Measurements from ENCODE around the gene MRPL21.

The MRPL21 gene

DNA sequence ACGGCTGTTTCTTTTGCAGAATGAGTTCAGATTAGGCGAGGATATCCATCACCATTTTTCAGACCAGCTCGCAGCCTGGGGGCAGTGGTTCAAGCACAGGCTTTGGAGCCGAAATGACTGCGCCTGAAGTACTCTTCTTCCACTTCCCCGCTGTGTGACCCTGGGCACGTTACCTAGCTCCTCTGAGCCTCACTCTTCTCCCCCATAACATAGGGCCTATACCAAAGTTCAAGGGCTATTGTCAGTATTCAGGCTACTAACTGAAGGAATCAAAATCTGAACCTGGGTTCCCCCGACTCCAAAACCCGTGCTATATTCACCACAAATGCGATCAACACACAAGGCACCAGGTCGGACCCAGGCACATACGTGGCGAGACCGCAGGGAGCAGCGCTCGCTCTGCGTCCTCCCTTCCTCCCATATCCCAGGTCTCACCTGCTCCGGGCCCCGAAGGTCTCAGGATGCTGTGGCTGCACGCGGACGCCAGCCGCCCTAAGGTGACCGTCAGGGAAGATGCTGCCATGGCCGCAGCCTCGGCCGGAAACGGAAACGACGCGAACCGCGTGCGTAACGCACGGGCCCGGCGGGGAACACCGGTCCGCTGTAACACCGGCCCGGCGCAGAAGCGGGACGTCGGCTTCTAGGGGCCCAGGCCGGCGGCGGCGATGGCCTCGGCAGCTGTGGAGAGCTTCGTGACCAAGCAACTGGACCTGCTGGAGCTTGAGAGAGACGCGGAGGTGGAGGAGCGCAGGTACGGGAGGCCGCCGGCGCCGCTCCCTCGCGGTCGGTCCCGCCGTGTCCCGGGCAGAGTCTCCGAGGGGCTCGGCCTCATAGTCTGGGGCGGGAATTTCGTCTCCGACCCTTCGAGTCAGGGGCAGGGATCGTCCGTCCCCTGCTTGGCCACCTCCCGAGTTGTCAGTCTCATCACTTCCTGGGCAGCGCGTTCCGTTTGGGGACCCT is at the start of gene MRPL21, which contains the start of gene IGHMBP2:
Gene MRPL21, minus strand, starts transcription at position 545 of the 960 bp plus-strand sequence. Its CDS starts 22 bp downstream, at position 523.
Gene IGHMBP2, plus strand, starts transcription at position 604 of the 960 bp plus-strand sequence. Its CDS starts 62 bp downstream, at position 666.
- peak; percentile 81 for DNase-seq

DNA sequence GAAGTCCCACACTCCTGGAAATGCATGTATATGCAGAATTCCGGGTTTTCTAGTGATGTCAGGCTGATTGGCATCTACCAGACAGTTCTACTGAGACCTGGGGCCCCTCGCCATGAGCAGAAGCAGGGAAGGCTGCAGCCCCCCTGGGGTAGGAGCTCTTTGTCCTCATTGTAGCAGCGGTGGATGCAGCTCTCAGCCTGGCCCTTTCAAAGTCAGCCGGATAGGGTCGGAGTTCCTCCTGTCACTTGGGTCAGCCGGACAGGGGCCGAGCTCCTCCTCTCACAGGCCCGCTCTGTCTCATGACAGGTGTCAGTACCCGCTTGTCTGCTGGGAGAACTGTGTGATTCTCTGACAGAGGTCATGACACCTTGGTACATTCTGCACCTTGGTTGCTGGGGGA is 47.1 kb upstream of the MRPL21 start:
- no peak for DNase-seq

DNA sequence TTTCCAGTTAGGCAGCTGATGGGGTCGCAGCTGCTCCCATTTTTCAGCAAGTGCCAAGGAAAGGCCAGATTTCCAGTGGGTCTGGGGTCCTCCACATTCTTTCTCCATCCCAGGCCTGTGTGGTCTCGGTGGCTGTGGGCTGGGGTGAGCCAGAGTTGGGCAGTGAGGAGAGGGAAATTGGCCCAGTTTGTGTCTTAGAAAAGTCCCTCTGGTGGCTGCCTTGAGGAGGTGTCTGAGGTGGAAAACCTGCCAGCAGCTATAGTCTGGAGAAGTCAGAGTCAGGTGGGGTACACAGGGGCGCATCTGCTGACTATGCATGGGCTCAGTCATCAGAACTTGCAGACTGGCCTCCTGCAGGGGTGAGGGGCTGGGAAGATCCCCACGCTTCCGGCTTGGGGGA is 46.6 kb upstream of the MRPL21 start:
- DNase-seq, result no peak

DNA sequence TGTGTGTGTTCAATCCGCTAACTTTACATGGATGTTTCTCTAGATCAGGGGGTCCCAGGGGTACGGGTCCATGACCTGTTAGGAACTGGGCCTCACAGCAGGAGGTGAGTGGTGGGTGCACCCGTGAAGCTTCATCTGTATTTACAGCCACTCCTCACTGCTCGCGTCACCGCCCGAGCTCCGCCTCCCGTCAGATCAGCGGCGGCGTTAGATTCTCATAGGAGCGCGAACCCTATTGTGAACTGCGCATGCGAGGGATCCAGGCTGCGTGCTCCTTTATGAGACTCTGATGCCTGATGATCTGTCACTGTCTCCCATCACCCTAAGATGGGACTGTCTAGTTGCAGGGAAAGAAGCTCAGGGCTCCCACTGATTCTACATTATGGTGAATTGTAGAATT is 45.3 kb upstream of the MRPL21 start:
- no peak for DNase-seq

DNA sequence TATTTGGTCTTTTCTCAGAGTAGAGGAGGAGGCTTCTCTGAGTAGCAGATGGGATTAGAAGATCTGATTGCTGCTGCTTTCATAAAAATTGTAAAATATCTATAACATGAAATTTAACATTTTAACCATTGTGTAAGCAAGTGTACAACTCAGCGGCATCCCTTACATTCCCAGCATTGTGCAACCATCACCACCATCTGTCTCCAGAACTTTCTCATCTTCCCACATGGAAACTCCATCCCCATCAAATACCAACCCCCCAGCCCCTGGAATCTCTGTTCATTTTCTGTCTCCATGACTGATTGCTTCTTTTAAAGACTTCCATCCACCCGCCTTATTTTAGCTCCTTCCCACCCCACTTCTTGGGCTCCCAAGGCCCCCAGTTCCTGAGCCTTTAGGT is 44.9 kb upstream of the MRPL21 start:
- DNase-seq, result no peak

DNA sequence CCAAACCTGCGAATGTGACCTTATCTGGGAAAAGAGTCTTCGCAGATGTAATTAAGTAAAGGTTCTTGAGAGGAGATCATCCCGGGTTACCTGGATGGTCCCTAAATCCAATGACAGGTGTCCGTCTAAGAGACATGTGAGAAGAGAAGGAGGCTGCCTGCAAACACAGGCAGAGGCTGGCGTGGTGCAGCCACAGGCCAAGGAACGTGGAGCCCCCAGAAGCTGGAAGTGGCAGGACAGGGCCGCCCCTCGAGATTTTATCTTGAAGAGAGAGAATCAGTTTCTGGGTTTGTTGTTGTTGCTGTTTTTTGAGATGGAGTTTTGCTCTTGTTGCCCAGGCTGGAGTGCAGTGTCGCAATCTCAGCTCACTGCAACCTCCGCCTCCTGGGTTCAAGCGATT is 43.5 kb upstream of the MRPL21 start:
- DNase-seq, result no peak

DNA sequence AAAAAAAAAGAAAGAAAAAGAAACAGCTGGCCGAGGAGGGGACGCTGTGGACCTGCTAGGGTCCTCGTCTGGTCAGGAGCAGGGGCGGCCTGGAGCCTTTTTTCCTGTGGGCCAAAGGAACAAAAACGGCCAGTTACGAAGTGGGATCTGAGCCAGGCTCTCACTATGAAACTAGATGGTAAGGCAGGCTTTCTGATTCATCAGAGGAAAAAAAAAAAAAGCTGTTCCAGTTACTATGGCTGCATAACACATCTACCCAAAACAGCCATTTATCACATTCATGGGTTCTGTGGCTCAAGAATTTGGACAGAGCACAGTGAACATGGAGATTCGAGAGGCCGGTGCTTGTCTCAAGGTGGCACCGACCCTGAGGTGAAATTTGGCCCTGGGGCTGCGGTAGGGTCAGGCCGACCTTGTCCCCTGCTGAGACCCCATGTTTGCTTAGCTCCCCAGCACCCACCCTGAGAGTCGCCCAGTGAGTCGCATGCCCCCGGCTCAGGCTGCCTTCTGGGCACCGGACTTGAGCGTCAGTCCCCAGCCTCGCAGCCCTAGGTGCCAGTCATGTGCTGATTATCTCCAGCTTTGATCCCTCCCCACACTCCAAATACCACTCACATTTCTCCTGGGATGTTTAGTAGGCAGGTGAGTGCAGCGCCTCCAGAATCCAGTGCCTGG is 42.9 kb upstream of the MRPL21 start:
- no peak for DNase-seq

DNA sequence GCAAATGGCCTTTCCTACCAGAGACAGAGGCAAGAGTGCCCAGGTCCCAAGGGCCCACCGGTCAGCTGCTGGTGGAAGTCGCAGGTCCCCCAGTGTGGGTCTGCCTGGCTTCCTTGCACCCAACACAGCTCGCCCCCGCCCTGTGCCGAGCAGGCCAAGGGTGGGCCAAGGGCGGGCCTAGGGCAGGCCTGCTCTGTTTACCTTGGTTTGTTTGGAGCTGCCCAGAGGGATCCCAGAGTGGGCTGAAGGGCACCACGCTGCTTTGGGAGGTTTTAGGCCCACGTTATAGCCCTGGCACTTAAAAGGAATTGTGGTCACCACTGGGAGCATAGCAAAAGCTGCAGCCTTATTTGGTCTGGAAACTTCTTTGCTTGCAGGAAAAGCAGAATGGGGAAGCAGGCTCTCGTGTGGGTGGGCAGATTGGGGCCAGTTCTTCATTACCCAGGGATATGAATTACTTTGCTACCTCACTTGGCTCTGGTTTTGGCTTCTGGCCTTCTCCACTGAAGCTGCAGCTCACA is 39.2 kb upstream of the MRPL21 start:
- no peak for DNase-seq

DNA sequence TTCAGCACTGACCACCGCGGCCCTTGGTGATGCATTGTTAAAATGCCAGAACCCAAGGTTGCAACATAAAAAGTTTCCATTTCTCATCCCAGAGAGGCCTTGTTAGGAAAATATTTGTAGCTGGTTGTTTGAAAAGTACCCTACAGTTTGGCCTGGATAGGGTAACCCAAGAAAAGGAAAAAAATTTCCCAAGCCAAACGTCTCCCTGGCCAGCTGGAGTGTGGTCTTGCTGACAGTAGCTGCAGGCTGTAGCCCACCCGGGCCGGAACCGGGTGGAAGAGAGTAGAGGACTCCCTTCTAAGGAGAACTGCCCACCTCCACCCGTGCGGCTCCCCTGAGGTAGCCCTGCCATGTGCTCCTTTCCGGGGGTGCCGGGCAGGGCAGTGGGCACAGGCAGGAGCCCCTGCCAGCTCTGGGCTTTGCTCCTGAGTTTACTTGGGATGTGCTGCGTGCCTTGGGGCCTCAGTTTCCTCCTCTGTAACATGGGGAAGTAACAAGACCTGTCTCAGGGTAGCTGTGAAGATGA is 38.5 kb upstream of the MRPL21 start:
- no peak for DNase-seq

DNA sequence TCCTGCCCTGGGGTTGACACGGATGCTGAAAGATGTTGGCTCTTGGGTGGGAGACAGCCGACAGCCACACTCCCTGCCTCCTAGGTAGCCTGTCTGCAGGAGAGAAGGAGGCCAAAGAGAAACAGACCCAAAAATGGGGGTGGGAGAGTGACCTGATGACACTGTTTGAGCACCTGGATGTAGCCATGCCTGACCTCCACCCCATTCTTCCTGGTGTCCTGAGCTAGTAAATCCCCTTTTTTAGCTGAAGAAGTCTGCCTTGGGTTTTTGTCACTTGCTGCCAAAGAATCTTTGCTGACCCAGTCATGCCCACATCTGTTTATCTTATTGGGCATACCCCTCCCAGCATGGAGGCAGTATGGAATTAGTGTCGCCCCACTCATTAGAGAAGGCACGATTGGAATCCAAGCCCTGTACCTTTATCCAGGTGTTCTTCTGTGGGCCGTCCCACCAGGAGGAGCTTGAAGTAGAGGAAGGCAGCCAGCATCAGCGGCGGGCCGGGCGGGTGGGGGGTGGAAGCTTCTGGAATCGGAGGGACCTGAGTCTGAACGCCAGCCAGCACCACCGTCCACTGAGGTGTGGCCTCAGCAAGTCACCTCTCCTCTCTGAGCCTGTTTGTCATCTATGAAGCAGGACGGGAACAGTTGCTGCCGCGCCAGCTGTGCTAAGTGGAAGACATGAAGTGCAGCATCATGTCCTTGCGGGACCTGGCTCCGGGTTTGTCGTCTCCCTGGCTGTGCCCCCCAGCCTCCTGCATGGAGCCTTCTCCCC is 37.9 kb upstream of the MRPL21 start:
- DNase-seq, result no peak

DNA sequence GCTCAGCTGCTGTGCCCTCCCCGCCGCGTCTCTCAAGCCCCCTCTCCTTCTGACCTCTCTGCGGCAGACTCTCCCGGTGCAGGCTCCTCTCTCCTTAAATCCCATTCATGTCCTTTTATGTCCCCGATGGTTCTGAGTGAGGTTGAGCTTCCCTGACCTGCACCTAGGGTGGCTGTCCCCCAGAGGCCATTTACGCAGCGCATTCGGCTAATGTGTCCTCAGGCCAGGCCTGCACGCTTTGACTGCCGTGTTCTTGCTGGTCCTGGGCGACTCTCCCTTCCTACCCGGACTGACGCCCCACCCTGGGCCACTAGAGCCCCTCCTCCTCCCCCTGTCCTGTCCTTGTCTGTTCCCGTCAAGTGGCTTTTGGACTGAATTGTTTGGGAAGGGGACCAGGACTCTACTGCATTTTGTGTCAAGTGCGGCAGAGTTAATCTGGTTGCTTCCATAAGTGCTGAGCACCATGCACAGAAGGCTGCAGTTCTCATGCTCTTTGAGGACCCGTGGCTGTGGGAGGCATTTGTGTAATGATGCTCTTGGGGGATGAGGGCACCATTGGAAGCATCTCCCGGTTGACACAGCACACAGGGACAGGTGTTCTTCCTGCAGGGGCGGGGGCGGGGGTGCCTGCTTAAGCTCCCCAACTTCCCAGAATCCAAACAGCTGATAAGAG is 37.2 kb upstream of the MRPL21 start:
- no peak for DNase-seq

DNA sequence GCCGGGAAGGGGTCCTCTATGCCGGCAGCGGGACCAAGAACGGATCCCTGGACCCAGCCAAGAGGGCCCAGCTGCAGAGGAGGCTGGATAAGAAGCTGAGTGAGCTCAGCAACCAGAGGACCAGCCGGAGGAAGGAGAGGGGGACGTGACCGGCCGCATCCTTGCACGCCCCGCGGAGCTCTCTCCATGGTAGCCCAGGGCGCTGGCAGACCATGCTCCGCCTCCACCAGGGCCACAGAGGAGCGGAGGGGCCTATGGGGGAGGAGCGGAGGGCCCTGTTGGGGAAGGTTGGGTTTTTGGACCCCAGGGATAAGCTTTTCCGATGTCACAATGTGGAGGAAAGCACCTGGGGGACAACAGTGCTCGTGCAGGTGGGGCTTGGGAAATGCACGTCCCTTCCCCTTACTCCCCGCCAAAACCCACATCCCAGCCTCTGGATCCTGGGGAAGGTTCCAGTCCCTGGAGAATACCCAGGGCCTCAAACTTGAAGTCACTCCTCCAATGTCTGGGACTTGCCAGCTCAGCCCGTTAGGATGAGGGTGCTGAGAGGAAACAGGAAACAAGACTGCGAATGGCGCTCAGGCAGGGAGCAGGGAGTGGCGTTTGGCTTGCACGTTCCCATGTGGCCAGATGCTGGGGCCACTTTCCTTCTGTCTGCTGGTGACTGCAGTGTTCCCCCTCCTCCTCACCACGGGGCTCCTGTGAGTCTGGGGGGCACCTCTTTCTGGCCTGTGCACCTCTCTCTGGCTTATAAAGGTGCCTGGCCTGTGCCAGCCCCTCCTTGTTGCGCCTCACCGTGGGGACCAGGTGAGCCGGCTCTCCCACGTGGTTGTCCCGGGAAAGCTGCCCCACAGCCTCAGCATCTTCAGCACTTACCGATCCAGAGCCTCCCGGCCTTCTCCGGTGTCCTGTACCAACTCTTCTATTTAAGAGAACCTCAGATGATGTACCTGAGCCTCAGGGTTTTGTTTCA is 36.2 kb upstream of the MRPL21 start:
- DNase-seq, result no peak

DNA sequence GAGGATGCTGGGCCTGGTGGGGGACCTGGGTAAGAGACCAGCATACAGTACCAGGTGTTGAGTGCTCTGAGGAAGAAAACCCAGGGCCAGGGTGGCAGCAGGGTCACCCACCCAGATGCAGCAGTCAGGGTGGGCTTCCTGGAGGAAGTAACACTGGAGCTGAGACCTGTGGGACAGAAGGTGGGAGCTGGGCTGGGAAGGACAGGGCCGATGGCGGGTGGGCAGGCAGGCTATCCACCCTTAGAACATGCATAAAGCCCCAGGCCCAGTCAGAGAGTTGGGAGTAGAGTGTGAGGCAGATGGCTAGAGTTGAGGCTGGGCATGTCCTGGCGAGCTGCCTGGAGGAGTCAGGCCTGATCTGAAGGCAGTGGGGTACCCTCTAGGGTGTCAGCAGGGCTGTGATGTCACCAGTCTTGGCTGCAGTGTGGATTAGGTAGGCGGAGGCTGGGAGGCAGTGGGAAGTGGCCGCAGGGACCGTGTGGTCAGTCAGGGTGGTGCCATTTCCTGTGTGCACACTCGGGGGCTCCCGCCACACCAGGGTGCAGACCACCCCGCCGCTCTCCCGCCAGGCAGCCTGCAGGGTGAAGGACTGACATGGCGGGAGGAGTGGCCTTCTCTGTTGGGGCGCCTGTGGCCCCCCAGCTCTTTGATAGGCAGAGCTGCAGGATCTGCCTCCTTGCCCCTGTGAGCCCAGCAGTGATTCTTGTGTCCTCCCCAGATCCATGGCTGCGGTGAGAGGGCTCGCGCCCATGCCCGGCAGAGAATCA is 35.4 kb upstream of the MRPL21 start:
- no peak for DNase-seq

DNA sequence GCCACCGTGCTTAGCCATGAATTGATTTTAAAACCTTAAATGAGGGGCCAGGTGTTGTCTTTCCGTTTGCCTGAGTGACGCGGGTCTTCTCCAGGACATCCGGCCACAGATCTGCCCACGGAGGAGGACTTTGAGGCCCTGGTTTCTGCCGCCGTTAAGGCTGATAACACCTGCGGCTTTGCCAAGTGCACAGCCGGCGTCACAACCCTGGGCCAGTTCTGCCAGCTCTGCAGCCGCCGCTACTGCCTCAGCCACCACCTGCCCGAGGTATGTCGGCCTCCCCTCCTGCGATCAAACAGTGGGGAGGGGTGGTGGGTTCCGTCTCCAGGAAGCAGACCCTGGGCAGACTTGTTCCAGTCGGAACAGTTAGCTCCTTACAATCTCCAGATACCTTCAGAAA is 34.5 kb upstream of the MRPL21 start:
- DNase-seq, result no peak

DNA sequence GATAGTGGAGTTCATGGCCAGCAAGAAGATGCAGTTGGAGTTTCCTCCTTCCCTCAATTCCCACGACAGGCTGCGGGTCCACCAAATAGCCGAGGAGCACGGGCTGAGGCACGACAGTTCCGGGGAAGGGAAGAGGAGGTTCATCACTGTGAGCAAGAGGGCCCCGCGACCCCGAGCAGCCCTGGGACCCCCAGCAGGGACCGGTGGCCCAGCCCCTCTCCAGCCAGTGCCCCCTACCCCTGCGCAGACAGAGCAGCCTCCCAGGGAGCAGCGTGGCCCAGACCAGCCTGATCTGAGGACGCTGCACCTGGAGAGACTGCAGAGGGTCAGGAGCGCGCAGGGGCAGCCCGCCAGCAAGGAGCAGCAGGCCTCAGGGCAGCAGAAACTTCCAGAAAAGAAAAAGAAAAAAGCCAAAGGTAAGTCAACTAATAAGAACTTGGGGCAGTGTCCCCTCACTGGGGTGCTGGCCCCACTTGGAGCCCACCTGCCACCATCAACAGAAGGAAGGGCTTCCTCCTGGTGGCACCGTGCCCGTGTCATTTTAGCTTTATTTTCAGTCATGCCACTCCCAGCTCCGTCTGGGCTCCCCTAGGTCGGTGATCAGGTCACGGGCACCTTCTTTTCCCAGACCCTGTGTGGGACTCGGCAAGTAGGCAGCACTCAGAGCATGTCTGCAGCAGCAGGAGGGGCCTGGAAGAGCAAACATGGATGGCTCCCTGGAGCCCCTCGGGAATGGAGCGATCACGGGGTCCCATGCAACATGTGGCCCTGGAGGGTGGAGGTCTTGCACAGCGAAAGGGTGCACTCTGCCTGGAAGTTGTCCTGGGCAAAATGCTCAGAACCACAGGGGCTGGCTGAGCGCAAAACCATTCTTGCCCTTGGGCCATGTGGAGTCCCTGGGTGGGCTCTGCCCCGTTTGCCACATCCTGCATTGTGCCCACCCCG is 33.3 kb upstream of the MRPL21 start:
- no peak for DNase-seq

DNA sequence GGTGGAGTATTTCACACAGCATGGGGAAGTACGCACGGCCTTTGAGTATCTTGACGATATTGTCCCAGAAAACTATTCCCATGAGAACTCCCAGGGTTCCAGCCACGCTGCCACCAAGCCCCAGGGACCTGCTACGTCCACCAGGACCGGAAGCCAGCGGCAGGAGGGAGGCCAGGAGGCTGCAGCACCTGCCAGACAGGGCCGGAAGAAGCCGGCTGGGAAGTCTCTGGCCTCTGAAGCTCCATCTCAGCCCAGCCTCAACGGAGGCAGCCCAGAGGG is 32.7 kb upstream of the MRPL21 start:
- no peak for DNase-seq

DNA sequence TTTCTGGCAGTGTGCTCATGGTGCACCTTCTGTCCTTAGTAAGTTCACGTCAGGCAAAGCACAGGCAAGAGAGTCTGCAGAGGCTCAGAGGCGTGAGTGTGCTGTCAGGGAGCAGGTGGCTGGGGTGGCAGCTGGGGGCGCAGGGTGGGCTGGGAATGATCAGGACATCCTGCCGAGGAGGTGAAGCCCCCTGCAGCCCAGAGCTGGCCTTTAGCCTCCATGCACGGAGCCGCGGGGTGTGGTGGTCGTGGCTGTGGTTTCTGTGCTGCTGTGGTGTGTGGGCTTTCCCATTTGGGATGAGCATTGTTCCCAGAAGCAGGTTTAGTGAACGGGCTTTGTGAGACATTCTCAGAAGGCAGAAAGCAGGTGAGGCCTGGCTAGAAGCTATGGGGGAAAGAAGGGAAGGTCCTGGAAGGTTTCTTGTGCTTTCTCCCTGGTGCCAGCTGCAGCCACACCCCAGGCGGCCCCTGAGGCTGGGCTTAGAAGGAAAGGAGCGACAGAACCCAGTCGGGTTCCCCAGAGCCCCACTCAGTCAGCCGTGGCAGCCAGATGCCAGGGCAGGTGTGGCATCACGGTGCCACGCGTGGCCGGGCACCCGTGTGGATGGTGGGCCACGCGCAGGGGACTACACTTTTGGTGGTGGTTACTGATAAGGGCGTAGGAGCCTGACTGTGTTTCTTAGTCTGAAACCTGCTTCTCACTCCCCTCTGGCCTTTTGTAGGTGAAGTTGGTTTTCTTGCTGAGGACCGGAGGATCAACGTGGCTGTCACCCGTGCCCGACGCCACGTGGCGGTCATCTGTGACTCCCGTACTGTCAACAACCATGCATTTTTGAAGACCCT is 32.1 kb upstream of the MRPL21 start:
- DNase-seq, result no peak

DNA sequence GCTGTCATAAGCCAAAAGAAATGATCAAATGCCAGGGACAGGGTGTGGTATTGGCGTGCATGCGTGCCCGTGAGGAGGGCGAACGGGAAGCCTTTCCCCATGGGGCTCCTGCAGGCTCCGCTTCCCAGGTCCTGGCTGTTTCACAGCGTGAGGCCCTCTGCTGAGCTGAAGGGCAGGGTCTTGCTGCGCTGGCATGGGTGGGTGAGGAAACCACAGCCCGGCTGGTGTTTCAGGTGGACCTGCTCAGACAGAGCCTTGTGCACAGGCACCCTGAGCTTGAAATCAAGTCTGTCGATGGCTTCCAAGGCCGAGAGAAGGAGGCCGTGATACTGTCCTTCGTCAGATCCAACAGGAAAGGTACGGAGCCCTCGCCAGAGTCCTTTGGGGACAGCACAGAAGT is 31.4 kb upstream of the MRPL21 start:
- no peak for DNase-seq
